Eye (tissue), 1 donor: ENCODE measurements around the gene CUBN.
A peak's percentile ranks its signal among the peaks of the same experiment; 100 is the strongest.

ENCODE experiments used
- DNase-seq: peaks from one replicate; pipeline ENCODE4 v3.0.0-alpha.2; 2015

Gene CUBN

DNA sequence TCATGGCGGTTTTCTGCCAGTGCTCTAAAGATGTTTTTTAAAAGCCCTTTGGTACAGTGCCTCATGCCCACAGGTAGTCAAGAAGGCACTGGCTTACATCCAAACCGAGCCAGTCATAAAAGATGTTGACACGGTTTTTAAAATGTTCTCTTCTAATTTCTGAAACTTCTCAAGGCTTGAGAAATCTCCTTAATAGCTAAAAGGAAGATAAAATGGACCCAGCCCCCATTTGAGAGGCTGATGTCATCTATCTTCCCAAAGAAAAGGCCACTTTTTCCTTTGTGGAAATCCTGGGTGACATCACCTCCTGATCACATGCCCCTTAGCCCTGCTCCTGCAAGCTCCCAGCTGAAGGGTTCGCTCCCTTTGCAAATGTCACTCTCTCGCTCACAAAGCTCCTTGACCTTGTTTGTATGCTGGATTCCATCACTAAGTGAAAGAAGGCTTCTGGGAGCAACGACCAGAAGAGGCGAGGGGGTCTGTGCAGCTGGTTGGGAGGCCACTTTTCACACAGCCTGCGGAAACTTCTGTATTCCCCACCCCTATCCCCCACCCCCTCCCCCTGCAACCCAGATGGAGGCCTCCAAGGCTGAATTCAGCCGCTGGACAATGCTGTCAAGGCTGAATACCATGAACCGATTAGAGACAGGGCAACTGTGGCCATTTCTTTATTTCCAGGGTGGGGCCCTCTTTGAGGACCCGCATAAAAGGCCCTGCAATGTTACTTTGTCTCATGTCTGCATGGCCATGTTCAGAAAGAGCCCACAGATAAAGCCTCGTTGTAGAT is 122.8 kb downstream of the CUBN start:
- DNase-seq: peak; percentile 82

DNA sequence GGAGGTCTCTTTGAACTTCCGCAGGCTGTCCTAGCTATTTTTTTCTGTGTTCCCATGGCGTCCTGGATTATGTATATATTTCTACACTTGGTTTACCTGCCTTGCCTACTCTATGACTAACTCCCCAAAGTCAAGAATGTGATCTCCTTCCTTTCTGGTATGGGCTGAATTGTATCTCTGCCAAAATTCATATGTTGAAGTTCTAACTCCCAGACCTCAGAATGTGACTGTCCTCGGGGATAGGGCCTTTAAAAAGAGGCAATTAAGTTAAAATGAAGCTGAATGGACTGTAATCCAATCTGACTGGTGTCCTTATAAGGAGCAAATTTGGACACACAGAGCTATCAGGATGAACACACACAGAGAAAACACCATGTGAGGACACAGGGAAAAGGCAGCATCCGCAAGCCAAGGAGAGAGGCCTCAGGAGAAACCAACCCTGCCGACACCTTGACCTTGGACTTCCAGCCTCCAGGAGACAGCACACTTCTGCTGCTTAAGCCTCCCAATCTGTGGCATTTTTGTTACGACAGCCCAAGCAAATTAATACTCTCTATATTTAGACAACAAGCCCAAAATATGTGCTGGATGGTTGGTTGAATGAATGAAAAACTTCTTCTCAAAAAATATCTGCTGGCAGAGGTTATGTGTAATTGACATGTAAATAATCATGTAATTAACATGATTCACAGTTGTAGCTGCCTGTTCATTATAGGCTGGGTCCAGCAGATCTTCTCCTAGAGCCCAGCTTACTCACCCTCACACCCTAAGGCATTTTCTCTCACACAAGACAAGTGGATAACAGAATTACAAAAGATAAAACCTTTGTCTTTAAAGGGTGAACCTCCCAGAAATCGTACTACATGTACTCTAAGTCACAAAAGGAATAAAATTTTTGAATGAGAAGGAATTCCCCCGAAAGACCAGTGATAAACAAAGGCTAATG is 123.7 kb downstream of the CUBN start:
- DNase-seq: no peak

DNA sequence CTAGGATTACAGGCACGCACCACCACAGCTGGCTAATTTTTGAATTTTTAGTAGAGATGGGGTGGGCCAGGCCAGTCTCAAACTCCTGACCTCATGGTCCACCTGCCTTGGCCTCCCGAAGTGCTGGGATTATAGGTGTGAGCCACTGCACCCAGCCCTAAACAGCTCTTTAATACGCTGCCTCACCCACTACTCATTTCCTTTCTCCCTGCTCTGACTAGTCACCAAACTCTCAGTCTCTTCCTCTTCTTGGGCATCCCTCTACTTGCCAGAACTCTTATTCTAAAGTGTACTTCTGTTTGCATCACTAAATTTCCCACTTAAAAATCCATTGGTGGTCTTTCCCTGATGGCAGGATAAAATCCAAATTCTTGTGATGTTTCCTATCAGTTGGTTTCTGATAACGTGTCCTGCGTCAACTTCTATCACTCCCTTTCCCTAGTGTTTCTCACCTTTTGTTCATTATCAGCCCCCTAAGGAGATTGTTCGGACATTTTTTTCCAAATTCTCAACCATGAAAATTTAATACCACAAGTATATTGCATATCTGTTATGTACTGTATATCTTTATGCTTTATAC is 124.7 kb downstream of the CUBN start:
- no peak for DNase-seq

DNA sequence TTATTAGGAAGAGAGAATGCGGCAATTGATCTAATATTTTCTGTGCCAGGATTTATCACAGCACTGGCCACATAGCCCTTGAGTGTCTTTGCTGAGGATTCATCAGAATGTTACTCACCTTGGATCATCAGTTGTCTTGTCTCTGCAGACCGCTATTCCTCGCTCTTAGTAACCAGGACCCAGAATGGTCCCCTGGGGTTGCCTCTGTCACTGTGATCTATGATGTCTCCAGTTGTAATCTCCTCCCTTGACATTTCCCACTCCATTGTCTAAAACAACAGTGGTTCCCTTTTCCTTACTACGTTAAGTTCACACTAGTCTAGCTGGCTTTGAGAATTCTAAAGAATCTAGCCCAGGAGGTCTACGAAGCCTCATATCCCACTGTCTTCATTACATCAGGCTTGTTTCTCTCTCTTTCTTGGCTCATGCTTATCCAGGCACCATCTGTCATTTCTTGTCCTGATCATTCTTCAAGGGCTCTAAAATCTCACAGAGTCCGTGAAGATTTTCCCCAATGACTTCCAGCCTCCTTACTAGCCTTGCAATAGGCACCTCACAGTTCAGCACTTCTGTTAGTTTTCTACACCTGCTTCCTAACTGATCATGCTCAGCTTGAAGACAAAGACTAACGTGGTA is 125.8 kb downstream of the CUBN start:
- no peak for DNase-seq

DNA sequence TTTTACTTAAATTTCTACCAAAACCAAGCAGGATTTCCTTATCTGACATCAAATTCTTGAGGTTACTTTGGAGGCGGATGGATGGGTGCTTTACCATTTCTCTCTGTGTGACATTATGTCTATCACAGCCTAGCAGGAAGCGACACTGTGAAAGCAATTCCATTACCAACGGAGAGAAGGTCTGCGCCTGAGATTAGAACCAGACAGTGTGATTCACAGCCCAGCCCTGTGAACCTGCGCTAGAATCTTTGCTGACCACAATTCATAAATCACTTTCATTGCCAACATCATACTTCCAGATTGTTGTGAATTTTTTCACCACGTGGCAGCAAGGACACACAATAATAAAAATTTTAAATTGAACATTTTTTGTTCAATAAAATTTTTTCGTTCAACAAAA is 126.5 kb downstream of the CUBN start:
- peak; percentile 53 for DNase-seq

DNA sequence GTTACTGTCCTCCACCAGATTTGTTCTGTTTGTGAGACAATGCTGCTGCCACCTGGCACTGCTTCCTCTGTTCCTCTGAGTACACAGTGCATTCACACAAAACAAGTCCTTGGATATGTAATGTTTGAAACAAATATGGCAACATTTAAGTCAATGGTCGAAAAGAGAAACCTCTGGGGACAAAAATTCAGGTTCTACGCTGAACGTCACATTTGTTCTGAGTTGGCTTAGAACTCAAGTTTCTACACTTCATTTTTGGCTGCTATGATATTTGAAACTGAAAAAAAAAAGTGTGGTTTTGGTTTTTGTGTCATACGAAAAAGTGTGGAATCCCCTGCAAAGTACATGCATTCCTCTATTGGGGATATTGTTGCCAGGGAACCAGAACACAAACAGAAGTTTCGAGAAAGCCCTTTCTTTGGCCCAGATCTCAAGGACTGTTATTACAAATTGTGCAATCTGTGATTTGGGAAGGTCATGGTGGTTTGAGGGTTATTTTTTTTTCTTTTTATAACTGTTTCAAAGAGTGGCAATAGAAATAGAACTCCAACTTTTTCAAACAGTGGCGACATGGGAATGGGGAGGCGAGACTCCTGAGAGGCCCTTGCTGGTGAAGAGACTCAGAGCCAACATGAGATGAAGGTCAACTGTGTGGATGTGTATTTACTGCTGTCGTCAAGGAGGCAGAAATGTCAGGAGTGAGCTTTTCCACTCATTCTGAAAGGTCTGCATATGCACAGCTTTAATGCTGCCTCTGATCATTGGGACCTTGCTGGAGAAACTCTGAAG is 127.5 kb downstream of the CUBN start:
- peak; percentile 75 for DNase-seq

DNA sequence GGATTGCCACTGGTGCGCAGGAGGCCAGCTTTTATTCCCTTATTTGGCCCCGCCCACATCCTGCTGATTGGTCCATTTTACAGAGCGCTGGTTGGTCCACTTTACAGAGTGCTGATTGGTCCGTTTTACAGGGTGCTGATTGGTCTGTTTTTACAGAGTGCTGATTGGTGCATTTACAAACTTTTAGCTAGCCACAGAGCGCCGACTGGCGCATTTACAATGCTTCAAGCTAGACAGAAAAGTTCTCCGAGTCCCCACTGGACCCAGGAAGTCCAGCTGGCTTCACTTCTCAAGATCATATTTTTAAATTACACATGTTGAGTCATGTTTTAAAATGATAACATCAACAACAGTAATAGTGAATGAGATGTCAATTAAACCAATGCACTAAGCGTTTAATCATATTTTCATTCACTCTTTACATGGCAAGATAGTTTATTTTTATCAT is 128.3 kb downstream of the CUBN start:
- no peak for DNase-seq

DNA sequence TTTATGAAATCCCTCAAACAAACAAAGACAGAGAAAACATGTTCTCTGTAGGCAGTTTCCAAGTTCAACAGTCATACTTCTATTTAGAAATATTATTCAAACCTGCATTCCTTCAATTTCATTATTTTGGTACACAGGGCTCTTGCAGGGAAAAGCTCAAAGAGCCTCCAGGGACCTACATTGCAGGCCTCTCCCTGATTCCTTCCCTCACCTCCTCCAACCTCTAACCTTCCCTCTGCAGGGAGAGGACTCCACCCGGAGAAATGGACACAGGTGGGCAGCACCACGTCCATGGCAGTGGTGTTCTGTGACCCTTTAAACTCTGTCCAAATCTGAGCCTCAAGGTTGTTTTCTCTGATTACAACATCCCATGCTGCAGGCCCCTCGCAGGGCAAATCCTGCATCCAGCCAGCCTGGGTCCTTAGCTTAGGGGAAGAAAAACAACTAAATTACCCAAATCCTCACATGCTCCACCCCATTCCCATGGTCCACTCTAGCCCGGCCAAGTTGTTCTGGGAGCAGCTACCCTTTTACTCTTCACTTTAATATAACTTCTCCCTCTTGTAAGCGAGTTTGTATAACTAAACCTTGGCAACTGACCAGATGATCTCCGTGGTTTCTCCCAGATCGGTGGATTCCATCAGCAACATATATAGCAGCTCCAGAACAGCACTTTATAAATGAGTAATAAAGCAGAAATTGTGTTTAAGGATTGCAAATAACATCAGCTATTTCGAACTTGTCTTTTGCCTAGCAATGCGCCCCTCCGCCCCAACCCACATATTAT is 129.8 kb downstream of the CUBN start:
- no peak for DNase-seq

DNA sequence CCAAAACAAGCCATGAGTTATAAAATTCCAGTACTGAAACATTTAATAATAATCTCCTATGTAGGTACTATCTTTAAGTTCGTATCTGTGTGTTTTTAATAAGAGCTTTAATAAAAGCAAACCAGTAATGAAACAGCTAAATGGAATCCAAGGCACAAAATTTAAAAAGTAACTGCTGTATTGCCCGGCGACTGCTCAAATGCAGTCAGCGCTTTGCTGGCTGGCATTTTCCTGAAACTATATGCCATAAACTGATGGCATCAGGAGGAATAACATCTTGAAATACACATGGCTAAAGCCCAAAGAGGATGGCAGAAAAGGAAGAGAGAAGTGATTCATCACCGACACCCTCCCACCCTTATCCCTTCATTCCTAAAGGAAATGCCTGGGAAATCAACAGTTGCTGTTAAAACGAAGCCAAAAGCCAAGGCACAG is 133.1 kb downstream of the CUBN start:
- no peak for DNase-seq

DNA sequence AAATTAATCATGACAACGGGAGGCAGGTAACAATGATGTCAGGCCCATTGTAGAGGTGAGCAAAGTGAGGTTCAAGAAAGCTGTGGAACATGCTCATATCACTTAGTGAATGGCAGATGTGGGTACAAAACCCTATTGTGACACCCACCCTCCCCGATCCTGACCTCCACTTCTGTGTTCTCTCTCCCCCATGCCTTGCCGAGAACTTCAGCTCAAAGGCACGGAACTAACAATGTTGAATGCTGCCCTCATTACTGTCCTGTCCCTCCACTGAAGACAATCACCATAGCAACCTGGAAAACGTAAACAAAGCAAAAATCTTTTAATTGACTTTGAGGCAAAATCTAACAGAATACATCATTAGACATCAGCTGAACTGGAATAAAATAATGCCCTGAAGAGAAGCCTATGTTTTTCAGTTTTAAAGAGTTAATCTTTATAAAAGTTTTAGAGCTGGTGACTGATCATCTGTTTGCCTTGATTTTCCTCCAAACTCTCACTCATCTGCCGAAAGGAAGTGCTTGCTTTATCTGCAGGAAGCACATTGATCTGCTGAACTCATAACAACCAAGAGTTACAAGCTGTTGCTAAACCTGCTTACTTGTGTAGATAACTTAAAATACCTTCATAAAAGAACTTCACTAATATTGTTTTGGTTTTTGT is 133.6 kb downstream of the CUBN start:
- DNase-seq: peak; percentile 90

DNA sequence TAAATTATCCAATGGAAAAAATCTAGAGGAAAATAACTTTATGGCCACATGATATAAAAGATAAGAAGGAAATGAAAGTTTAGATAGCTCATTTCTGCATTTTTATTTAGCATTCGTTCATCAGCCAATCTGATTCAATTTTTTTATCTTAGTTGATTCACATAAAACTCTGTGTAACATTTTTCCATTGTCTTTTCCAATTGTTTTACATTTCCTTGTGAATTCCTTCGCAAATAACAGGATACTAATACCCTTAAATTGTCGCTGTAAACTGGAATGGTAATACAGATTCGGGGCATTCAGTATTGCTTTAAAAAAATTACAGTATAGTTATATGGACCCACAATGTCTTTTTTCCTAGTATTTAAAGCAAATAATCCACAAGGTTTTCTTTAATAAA is 136.4 kb downstream of the CUBN start:
- DNase-seq: no peak

DNA sequence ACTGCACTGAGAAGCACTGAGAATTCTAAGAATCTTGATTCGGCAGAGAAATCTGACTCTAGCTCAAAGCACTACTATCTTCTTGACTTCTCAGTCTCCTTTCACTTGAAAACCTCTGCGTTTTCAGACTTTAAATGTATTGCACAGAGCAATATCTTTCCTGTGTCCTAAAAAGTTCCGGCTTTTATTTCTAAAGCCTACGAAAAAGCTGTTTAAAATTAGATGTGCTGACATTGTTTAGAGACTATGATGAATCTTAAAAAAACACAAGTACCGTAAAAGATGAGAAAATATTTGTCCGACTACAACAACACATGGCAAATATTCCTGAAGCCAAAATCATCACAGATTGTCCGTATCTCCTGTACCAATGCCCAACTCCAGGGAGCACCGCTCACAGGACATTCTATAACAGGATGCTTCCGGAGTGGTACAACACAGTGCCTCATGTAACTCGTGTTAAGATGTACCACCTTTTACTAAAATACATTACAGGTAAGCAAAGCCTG is 136.9 kb downstream of the CUBN start:
- DNase-seq: peak; percentile 45

DNA sequence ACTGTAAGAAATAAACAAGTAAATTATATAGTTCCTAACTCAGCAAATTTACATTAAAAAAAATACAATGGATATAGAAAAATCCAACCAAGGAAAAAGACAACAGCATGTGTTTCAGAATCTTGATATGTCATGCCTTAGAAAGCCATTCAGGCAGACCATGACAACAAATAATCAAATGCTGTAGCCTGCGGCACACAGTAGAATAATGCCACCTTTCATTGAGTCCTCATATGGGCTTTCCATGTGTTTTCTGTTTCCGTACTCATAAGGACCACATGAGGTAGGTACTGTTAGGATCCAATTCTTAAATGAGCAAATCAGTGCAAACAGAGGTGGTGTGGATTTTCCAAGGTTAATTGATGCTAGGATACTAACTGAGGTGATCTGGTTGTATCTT is 138.6 kb downstream of the CUBN start:
- no peak for DNase-seq

DNA sequence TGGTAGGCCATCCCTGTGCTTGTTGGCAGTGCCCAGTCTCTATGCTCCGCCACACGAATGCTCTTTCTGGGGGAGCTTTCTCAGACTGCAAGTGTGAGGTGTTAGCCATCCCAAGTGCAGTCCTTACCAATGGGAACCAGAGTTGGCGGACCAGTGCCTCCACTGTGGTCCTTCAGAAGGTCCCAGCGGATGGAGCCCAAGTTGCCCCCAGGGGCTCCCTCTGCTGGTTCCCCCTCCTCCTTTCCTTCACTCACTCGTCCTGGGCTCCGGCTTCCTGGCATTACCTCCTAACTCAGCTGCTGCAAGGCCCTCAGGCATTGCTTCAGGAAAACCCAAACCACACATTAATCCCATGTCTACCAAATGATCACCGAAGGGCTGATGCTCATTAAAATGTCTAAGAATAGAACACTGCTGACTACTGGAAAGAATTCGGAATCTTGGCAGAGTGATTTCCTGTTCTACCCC is 139.8 kb downstream of the CUBN start:
- no peak for DNase-seq

DNA sequence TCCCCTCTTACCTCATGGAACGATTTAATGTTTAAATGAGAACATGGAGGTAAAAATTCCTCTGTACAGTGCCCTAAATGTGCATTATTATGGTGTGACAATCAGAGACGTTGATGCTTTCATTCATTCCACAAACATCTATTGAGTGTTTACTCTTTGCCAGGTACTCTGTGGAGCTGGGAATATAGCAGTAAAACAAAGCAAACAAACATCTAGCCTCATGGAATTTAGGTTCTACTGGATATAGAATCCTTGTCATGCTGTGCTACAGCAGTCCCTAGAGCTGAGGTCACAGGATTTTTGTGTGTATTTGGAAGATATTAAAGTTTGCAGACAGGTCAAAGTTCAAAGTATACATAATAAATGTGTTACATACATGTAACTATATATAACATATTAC is 140.7 kb downstream of the CUBN start:
- DNase-seq: no peak

DNA sequence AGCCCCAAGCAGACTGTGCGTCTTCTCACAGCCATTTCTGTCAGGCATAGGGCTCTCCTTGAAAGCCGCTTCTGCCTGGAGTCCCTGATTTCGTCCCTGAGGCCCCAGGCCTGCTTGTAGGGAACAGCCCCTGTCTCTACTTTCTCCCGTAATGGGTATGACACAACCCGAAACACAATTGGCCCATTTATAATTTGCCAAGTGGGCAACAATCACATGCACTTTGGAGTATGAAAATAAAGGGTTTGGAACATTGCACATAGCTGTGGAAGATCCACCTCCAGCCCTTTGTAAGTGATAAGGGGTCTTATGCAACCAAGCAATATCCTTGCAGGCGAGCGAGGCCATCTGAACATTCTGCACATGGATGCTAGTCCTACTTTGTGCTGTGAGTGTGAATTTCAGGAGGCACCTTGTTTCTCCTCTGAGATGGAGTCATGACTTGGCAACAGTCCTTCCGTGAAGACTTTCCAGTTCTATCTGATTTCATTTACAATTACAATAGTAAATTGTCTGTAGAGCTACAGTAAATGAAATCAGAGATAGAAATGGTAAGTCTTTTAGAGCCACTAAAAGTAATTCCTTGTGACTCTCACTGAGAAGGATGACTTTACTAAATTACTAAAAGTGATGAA is 141.5 kb downstream of the CUBN start:
- DNase-seq: peak; percentile 46

DNA sequence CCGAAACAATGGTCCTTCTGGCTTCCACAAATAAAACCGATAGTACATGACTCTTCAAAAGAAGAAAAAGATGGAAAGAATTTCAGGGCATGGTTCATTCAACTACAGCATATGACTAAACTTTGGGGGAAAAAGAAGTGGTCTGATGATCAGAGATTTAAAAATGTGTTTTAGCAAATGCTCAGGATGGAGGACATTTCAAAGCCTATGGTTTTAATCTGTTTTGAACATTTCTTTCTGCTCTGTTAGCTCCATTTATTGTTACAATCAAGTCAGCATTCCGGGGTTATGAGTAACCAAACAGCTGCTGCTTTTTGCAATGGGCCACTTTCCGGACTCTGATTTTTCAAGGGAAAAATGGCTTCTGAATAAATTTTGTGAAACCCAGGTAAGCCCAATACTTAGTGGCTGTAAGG is 142.4 kb downstream of the CUBN start:
- DNase-seq: peak; percentile 87

DNA sequence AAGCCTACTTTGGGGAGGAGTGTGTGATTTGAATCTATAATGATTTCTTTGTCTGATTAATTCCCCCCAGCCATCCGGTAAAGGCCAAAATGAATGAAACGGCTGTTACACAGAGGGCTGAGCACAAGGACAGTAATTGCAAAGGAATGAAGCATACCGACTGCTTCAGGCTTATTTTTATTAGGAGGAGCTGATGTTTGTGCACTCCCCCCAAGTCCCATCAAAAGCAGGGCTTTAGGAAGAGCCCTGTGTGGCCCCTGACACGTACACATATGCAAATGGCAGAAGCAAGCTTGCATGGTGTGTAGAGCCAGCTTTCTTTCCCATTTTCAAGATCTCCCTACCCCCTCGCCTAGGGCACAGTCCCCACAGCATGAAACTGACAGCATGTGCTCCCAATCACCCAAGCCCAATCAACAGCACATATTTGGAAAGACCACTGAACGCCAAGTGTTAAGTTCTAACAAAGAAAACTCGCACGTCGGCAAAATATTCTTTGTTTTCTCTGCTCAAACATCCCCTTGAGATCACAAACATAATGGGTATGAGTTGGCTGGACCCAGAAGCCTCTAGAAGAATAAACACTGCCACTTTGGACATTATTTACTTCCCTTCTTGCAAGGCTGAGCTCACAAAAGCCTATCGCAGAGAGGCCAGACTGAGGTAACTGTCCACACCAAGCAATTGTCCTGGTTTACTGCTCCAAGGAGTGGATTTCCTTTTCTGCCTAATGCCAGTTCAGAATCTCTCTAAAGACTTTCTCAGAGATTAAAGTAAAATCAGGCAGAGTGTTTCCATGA is 143.0 kb downstream of the CUBN start:
- DNase-seq: peak; percentile 90

DNA sequence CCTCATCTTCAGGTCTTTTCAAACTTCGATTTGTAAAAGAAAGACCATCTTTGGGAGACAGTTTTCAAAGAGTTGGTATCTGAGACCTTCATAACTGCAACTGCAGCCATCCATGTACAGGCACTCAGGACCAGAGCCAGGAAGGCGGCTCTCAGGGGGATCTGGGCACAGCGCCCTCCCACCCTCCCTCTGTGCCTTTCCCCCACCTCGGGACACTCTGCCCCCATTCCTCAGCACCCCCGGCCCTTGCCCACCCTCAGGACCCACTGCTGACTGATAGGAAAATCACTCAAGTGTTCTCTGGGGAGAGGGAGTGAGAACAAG is 143.6 kb downstream of the CUBN start:
- DNase-seq: no peak
